ENCODE results near the gene IFNG-AS1. TPM values are rescaled to one million over a fixed set of nuclear protein-coding genes. Genes with fewer than 3 reads are reported as not detected.

The IFNG-AS1 gene
- total RNA-seq, 4 donors from 2014 or later = not detected

GRCh38 chr12:68065163-68065562, 75.9 kb downstream of the IFNG-AS1 start:
- H3K9me3 ChIP-seq = no peaks in the 10 kb centered on the region
- H3K4me3 ChIP-seq = no peak overlapping the region
- no peak for ATAC-seq
- TF ChIP-seq POLR2A (IDR thresholded peaks at IDR 0.05) (no peak), CTCF (IDR thresholded peaks at IDR 0.05 in 4 of 5, conservative IDR thresholded peaks at IDR 0.05 in 1 of 5) (no peak)
- in situ Hi-C loops (cut with MboI; ENCODE audit: low sequenced_read_pairs in 4 of 4) = loop anchor here in 1 of 4 donors (25.0 kb wide), 1 partner anchor 97 kb away; the partner anchor contains the start of gene IFNG
- no peaks in the 10 kb centered on the region for H3K4me1 ChIP-seq
- intact Hi-C loops (cut with DNase I; ENCODE audit: low total_unique reads) = no loop called here
- H3K36me3 ChIP-seq = no peaks in the 10 kb centered on the region
- H3K27ac ChIP-seq = no peak overlapping the region
- no peaks in the 10 kb centered on the region for H3K27me3 ChIP-seq
- no peak for DNase-seq

DNA sequence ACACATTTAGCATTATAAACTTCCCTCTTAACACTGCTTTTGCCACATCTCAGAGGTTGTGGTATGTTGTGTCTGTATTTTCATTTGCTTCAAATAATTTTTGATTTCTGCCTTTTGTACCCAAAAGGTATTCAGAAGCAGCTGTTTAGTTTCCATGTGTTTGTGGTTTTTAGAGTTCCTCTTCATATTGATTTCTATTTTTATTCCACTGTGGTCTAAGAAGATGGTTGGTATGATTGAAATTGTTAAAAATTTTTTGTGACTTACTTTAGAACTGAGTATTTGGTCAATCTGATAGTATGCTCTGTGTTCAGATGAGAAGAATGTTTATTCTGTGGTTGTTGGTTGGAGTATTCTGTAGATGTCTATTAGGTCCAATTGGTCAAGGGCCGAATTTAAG, 76.4 kb downstream of the IFNG-AS1 start:
- intact Hi-C loops (cut with DNase I; ENCODE audit: low total_unique reads) (no loop called here), in situ Hi-C loops (cut with MboI; ENCODE audit: low sequenced_read_pairs in 4 of 4) (loop anchor here in 1 of 4 donors (25.0 kb wide), 1 partner anchor 97 kb away; the partner anchor contains the start of gene IFNG)
- no peaks in the 10 kb centered on the region for H3K27me3 ChIP-seq
- TF ChIP-seq POLR2A (IDR thresholded peaks at IDR 0.05) (no peak), CTCF (IDR thresholded peaks at IDR 0.05 in 4 of 5, conservative IDR thresholded peaks at IDR 0.05 in 1 of 5) (no peak)
- no peaks in the 10 kb centered on the region for H3K36me3 ChIP-seq
- H3K27ac ChIP-seq = no peak overlapping the region
- H3K9me3 ChIP-seq = no peaks in the 10 kb centered on the region
- H3K4me3 ChIP-seq = no peak overlapping the region
- DNase-seq (no peak), ATAC-seq (no peak)
- H3K4me1 ChIP-seq = no peaks in the 10 kb centered on the region

DNA sequence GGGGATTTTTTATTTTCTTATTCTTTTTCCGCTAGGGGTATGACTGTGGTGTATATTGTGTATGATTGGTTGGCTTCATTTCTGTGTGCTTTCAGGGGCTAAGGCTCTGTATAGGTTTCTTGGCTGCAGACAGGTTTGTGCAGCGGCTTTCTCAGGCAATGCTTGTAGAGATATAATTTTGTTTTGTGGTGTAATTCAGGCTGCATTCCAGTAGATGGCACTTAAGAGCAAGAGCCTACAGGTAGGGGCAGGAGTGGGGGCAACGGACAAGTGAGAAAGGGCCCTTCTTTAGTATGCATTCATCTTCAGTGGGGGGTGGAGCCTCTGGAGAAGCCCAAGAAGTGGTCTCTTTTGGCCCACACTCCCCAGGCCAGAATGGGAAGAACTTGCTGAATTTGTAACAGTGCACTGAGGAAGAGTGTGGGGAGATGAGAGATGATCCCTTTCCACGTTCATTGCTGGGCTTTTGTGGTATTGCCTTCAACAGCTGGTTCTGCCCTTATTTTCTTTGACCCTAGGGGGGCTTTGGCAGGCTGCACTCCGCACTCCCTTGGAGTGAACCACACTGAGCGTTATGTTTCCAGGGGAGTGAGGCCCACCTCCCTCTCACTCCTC, 78.6 kb downstream of the IFNG-AS1 start:
- in situ Hi-C loops (cut with MboI; ENCODE audit: low sequenced_read_pairs in 4 of 4) (loop anchor here in 1 of 4 donors (25.0 kb wide), 1 partner anchor 94 kb away; the partner anchor contains the start of gene IFNG), intact Hi-C loops (cut with DNase I; ENCODE audit: low total_unique reads) (no loop called here)
- DNase-seq (no peak), ATAC-seq (no peak)
- Histone ChIP-seq H3K27me3 (no peaks in the 10 kb centered on the region), H3K9me3 (no peaks in the 10 kb centered on the region), H3K4me1 (no peaks in the 10 kb centered on the region), H3K36me3 (no peaks in the 10 kb centered on the region), H3K27ac (no peak overlapping the region), H3K4me3 (no peak overlapping the region)
- no peak for TF ChIP-seq POLR2A (IDR thresholded peaks at IDR 0.05)
- peak in 1 of 5 experiments; percentile 7 for TF ChIP-seq CTCF (IDR thresholded peaks at IDR 0.05 in 4 of 5, conservative IDR thresholded peaks at IDR 0.05 in 1 of 5)

DNA sequence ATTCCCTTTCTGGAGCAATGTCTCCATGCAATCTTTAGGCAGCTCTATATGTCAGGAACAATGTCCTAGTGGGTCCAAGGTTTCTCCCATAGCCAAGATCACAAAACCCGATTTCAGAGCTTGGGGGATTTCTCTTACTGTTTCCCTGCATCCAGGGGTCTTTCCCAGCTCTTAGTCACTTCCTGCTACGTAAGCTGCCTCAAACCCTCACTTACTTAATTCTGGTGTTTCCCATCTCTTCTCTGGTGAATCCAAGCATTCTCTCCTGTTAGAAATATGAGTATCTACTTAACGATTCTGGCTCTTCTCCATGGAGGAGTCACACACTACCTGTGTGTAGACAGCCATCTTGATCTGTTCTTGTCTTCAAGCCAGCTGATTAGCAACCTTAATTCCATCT, 80.0 kb downstream of the IFNG-AS1 start:
- Histone ChIP-seq H3K4me3 (no peak overlapping the region), H3K27ac (no peak overlapping the region), H3K27me3 (no peaks in the 10 kb centered on the region), H3K4me1 (no peaks in the 10 kb centered on the region), H3K9me3 (no peaks in the 10 kb centered on the region), H3K36me3 (no peaks in the 10 kb centered on the region)
- no peak for DNase-seq
- ATAC-seq = no peak
- intact Hi-C loops (cut with DNase I; ENCODE audit: low total_unique reads) (no loop called here), in situ Hi-C loops (cut with MboI; ENCODE audit: low sequenced_read_pairs in 4 of 4) (loop anchor here in 1 of 4 donors (25.0 kb wide), 1 partner anchor 93 kb away; the partner anchor contains the start of gene IFNG)
- no peak for TF ChIP-seq POLR2A (IDR thresholded peaks at IDR 0.05)
- TF ChIP-seq CTCF (IDR thresholded peaks at IDR 0.05 in 4 of 5, conservative IDR thresholded peaks at IDR 0.05 in 1 of 5) = no peak

Other genes starting within 250 kb of the IFNG-AS1 start
- gene IFNG, start 170.3 kb downstream of the IFNG-AS1 start, total RNA-seq = not detected
- gene IL26, start 236.4 kb downstream of the IFNG-AS1 start, total RNA-seq = not detected